C1 segment of cervical spinal cord (tissue), 14 donors: ENCODE measurements around the gene RAB11FIP4.

Experiments
- DNase-seq, 14 donors: peaks; one replicate each; lab custom pipeline; 2025; lab: John Stamatoyannopoulos, UW

RAB11FIP4 gene

DNA sequence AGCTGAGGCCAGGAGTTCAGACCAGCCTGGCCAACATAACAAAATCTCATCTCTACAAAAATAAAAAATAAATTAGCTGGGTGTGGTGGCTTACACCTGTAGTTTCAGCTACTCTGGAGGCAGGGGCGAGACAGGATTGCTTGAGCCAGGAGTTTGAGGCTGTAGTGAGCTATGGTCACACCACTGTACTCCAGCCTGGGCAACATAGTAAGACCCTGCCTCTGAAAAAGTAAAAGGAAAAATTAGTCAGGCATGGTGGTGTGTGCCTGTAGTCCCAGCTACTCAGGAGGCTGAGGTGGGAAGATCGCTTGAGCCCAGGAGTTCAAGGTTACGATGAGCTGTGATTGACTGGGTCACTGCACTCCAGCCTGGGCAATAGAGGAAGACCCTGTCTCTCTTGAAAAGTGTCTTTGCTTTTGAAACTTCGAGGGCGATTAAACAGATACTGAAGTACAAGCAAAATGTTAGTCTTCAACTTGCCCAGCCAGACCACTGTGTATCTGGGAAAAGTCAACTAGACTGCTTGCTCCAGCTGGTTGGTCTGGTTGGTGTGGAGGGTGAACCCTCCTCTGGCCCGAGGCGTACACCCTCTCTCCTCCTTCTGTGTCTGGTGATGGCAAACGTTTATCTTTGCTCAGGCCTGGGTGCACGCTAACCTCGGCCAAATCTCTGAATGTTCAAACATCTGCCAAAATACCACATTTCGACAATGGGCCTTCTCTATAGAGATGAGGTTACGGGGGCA is 174.9 kb downstream of the RAB11FIP4 start:
- DNase-seq, result no peak

DNA sequence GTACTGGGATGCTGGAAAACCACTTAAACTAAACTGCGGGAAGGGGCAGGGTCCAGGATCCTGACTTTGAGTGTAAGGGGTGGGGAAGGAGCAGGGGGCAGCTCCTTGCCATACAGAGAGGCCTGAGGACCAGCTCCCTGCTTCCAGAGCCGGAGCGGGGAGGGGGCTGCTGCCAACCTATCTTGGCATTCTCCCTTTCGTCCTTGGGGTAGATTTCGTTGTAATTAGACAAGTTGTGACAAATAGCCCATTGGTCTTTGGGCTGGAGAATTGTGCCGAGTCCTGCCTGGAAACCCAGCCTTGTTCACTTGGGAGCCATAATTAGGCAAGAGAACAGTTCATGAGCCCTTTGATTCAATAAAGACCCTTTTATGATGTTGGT is 175.5 kb downstream of the RAB11FIP4 start:
- DNase-seq, result no peak

DNA sequence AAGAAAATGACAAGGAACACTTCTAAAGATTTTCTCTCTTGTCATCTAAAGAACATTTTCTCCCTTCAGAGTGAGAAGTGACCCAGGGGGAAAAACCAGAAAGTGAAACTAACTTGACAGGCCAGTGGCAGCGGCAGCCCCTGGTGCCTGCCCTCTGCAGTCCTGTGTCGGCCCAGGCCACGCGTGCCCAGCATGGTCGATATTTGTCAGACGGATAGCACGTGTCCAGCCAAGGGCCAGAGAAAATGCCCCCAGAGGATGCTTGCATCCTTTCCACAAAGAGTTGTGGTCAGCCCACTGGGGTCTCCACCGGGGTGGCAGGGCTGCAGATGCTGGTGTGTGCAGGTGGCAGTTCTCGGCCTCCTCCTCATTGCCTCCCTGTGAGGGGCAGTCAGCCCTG is 176.6 kb downstream of the RAB11FIP4 start:
- peak in 5 of 14 donors; percentile 12 to 45 (median 16) for DNase-seq

DNA sequence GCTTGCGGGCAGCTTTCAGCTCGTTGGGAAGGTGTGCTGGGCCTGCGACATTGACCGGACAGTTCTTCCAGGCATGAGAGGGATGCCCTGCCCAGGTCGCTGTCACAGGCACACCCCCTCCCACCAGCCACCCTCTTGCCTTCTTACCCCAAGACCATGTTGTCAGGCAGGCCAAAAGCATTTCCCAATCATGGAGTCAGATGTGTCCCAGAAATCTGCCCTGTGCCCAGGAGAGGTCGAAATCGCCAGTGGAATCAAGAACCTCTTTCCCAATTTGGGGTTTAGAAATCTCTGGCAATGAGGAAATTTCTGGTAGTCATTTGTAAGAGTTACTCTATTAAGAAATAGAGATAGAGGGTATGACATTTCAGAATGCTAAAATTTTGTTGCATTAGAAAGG is 177.1 kb downstream of the RAB11FIP4 start:
- peak in 1 of 14 donors; percentile 30 for DNase-seq

DNA sequence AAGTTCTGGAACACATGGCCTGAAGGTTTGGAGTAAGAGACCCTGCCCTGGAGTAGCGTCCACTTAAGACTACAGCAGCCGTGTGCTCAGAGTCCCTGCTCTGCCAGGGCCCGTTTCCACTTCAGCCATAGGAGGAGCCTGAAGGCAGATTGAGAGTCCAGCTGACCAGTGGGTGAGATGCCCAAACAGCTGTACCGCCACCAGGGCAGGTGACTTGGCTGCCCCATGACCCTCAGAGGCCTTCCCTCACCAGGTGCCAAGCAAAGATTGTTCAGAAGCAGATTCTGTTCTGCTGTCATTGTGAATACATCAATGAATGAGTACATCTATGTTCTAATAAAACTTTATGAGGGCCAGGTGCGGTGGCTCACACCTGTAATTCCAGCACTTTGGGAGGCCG is 178.8 kb downstream of the RAB11FIP4 start:
- no peak for DNase-seq

DNA sequence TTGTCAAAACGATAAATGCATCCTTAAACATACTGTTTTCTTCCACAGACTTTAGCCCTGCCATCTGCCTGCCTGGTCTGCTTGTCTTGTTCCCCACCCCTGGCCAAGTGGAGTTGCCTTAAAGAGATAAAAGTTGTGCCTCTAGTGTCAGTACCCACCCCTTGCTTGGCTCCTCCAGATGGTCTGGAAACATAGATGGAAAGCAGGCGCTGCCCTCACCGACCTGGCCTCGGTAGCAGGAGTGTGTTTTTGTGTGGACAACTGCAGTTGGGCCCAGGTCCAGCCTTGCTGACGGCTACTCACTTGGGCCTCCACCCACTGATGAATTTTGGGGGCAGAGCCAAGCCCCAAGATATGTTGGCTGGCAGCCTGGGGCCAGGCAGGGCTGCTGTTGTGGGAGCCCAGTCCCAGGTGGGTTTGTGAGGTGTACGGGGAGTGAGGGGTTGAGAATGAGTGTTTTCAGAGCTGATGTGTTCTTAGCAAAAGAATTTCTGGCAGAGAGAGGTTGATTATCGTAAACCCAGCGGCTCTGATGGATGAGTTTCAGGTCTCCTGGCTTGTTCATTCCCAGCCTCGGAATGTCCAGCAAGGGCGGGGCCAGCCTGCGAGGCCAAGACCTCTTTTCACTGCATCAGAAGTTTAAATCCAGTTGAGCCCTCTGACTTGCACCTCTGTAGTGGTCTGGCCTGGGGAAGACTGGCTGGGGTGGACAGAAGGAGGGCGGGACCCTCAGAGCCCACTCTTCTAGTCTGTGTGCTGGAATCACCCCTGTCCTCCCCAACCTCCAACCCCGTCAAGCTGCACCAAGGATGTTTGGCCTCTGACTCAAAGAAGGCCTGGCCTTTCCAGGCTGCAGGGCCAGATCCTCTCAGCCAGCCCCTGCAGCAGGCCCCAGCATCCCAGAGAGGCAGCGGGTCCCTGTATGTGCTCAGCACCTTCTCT is 179.7 kb downstream of the RAB11FIP4 start:
- DNase-seq, result peak in 2 of 14 donors; percentile 18 to 52

DNA sequence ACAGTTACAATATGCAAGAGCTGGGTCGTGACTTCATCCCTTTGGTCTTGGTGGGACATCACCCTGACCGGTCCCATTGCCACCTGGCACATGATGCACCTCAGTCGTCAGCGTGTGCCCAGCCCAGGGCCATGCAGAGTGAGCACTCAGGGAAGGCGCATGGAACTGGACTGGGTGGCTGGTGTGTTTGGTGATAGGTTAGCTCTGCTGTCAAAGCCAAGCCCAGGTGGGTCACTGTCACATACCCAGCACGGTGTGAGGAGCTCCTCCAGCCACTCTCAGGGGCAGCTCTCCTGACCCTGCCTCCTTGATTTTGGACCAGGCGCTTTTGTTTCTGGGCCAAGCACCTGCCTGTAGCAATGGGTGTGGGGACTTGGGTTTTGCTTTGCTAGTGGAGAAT is 180.9 kb downstream of the RAB11FIP4 start:
- DNase-seq, result no peak

DNA sequence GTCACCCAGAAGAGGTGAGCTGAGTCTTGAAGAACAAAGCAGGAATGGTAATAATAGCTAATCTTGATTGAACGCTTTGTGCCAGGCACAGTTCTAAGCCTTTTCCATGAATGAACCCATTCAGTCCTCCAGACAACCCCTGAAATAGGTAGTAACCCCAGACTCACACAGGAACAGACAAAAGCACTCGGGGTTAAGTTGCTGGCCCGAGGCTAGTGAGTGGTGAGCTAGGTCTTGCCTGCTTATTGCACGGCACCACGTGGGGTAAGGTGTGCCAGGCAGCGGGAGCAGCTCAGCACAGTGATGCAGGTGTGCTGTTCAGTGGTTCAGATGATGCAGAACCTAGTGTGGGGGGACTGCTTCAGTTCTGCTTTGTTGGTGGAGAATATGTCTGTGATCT is 181.6 kb downstream of the RAB11FIP4 start:
- no peak for DNase-seq

DNA sequence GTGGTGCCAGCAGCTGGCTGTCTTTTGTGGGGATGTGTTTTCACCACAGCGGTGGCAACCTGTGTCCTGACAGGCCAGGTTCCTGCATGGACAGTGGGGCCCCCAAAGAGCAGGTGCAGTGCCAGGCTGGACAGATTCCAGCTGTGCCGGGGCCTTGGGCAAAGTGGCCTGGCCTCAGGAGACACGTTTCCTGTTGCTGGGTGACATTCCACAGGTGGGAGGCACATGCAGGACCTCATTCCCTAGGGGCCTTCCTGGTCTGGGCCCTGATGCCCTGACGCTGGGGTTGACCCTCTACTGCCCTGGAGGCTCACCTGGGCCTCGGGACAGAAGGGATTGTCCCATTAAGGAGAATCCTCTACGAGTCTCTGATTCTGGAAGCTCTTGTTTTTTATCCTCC is 182.4 kb downstream of the RAB11FIP4 start:
- no peak for DNase-seq

DNA sequence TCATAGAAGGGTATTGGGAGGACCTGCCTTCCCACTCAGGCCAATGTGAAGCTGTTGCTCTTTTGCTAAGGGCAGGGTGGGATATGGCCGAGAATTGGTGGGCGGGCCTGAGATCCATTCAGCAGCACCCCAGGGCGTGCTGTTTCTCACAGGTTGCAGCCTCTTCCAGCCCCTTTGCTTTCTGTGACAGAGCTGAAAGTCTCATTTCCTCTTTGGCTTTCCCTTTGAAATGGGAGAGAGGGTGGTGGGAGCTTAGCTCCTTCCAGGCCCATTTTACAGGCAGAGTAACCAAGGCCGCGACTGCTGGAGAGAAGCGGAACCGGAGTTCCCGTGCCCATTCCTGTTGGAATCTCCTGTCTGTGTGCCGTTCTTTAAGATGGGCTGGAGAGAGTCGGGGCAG is 183.0 kb downstream of the RAB11FIP4 start:
- no peak for DNase-seq

DNA sequence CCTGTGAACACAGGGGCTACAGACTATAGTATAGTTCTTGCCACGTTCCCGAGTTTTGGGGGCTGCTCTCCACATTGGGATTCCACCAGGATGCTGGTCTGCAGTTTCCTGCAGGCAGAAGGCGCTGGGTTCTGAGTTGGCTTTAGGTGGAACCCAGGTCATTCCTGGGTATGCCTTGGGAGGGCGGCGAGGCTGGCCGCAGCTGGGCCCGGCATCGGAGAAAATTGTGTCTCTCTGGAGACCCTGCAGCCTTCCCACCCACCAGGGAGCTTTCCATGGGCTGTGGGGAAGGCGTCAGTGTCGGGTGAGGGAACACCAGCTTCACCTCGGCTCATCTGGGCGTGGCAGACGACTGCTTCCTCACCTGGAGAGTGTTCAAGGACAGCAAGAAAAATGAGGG is 183.6 kb downstream of the RAB11FIP4 start:
- DNase-seq, result no peak

DNA sequence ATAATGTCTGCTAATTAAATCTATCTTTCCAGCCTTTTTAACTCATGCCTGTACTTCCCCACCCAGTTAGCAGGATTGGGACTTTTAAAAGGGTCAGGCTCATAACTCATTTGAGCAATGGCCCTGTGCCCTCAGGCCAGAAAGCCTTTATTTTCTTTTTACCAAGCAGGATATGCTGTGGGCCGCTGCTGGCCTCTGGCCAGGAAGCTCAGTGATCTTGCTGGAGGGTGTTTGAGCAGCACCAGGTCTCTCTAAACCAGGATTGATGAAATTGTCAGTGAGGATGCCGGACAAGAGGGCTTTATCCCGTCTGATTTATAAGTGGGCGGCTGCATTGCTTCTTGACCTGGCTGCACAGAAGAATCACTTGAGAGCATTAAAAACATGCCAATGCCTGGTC is 187.8 kb downstream of the RAB11FIP4 start:
- peak in 1 of 14 donors; percentile 16 for DNase-seq

DNA sequence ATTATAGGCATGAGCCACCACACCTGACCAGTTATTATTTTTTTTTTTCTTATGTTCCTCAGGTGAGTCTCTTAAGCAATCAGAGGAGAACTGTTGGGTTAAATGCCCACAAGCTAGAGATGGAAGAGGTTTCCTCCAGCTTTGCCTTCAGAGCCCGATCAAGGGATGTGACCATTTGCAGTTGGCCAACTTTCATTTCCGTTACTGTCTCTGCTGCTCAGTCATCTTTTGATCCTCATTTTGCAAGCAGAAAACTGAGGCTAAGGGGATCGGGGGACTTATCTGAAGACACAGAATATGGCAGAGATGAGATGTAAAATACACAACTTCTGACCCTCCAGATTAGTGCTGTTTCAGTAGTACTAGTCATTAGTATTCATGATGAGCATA is 188.8 kb downstream of the RAB11FIP4 start:
- DNase-seq, result peak in 1 of 14 donors; percentile 10

DNA sequence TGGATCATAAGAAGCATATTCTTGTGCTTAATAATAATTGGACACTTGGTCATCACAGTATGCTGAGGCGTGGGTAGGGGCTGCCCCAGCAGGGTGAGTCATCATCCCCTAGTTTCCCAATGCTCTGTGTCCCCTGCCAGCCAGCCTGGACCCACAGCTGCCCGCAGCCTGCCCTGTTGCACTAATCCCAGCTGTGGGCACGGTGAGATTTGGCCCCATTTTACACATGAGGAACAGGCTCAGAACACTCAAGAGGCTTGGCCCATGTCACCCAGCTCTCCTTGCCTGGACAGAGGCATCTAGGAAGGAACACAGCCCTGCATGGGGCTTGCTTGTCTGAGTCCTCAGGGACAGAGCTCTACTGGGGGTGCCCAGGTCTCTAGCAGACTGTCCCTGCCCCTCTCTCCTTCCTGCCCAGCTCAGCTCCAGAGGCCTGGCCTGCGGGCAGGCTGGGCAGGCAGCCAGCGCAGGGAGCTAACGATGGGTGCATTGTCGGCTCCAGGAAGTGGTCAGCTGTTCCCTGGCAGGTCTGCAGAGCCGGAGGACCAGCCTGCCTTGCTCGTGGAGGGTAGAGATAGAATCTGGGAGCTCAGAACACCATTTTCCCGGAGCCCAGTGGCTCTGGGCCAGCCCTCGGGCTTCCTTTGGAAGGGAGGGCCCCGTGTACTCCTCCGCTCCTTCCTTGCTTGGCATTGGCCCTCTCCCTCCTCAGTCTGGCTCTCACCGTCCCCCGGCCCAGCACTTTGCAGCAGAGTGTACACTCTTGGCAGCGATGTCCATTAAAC is 189.4 kb downstream of the RAB11FIP4 start:
- DNase-seq, result peak in 11 of 14 donors; percentile 40 to 89 (median 74)

DNA sequence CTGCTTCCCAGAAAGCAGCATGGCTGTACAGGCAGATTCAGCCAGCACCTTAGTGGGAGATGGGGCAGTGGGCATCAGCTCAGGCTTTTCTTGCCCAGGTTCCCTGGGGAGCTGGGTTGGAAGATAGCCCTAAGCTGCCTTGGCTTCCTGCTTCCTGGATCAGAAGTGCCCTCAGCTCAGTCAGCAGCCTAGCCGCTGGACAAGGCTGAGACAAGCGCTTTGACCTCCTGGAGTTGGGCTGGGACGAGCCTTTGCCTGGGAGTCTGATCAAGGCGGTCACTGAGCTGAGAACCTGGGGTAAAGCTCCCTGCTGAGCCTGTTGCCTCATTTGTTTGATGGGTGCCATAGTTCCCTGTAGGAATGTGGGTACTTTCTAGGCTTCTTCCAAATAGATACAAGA is 190.0 kb downstream of the RAB11FIP4 start:
- peak in 5 of 14 donors; percentile 9 to 74 (median 64) for DNase-seq

DNA sequence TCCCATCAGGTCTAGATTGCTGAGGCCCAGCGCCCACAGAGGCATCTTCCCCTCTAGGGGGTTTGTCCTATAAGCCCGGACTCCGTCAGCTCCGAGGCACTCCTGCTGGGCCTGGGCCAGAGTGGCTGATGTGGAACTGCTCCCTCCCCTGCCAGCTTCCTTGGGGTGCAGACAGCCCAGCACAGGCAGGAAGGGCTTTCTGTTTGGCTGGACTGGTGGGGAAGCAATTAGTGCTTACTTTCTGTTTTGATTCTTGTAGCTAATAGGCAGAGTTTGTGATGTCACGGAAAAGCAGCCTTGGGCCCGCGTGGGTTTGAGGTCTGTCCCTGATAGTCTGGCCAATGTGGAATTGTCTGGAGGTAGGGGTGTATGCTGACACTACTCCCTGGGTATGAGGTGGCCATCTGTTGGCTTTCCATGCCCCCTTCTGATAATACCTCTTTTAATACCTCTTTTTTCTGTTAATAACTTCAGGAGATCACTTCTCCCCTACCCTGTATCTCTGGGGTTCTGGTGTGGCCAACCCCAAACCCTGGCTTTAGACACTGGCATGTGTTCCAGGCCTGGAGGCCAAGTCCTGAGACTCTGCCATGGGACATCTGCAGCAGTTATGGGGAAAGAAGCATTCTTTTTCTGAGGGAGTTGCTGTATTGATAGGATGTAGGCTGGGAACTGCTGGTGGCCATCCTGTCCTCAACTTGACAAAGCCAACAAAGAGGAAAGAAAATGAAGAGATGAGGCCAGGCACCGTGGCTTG is 190.9 kb downstream of the RAB11FIP4 start:
- peak in 7 of 14 donors; percentile 27 to 61 (median 40) for DNase-seq

DNA sequence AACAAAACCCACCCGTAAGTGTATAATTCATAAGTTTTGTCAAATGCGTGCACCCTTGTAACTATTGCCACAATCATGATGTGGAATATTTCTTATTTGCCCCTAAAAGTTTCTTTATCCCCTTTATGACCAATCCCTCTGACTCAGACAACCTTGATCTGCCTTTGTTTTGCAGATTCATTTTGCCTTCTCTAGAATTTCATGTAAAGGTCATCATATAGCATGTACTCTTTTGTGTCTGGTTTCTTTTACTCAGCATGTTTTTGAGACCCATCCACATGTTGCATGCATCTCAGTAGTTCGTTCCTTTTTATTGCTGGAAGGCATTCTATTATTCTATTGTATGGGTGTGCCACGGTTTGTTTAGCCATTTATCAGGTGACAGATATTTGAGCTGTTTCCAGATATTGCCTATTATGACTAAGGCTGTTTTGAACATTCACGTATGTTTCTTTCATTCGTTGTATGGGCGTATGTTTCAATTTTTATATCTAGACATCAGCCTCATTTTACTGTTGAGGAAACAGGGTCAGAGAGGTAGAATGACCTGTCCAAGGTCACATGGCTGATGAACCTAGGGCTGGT is 192.4 kb downstream of the RAB11FIP4 start:
- DNase-seq, result no peak

DNA sequence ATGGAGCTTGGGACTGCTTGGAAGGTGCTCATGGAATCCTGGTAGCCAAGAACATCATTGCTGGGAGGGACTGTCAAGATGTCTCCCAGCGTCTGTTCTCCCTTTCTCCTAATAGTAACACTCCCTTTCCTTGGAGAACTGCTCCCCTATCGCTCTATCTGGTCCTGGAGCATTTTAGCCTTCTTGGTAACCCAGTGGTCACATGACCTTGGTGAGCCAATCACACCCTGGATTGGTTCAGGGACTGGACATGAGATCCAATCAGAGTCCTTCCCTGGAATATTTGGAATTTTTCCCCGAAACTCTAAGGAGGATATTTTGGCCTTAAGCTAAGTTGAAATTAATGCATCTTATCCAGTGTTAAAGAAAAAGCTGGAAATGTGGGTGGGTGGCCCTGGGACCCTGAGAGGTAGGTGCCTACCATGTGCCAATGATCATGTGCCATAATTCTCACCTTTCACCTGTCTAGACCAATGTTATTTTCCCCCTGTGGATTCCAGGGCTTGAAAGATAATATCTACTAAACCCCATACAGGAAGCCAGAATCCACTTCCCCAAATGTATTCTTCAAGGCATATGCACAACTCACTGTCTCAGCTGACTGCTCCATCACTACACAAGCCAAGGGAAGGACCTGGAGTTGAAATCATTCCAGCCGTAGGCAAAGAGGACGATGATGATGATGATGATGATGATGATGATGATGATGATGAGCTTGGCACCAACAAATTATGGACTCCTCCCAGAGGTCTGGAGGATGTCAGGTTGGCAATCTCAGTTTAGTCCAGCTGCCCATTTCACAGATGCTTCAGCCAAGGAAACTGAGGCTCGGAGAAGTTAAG is 193.2 kb downstream of the RAB11FIP4 start:
- DNase-seq, result no peak

DNA sequence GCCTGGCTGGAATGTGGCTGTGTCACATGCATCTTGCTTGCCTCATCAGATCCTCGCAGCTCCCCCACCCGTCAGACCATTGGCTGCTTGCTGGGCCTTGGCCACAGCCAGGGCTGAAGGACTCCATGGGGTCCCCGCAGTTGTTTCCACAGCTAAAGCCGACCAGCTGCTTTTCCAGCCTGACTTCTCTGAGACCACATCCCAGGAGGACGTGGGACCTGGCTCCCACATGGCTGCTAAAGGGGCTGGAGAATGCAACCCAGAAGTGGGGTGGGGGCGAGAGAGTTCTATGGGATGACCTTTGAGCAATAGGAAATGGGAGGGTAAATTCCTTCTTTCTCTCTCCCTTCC is 193.8 kb downstream of the RAB11FIP4 start:
- no peak for DNase-seq

DNA sequence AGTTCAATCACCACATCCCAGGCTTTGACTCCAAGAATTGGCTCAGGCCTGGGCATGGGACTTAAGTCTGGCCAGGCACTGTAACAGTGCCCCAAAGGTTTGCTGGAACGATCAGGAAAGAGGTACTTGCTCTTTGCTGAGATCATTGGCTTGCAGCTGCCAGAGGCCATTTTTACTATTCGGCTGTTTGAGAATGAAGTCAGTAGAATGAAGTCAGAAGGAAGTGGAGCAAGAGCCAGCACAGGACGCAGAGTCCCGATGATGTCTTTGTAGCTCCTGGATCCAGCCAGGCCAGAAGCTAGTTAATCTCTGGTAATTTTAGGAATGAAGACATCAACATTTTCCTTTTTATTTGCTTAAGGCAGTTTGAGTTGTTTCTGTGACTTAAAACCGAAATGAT is 195.5 kb downstream of the RAB11FIP4 start:
- DNase-seq, result no peak
